Left kidney (tissue), 2 donors: ENCODE data around the gene MCOLN2. TPM values are rescaled to one million over a fixed set of nuclear protein-coding genes. Genes with fewer than 3 reads are reported as not detected.

ENCODE experiments used
- DNase-seq: peaks from one replicate; pipeline ENCODE4 v3.0.0-alpha.2; 2013
- polyA plus RNA-seq: library from polyadenylated mRNA; unstranded; fragments of 120-200 nt; gene quantifications from one replicate; pipeline ENCODE4 v1.2.1, GENCODE V29; 2013; ENCODE audit not compliant: insufficient read length

MCOLN2 gene
- polyA plus RNA-seq, 1 donor, result 1.5 TPM

DNA sequence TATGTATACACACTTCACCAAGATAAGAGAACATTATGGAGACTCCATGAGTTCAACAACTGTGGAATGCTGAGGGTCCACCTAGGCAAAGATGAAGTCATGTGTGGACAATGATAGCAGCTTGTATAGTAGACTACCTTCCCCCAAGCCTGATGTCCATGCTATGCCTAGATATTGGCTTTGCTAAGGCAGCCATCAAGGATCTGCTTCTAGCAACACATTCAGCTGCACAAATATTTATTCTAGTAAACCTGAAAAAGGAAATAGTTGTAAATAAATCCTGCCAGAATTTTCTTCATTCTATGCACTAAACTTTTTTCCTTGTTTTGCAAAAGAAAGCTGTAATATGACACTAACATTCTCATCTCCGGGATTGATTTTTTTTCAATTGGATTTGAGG lies 96.9 kb downstream of the MCOLN2 start:
- no peak for DNase-seq

DNA sequence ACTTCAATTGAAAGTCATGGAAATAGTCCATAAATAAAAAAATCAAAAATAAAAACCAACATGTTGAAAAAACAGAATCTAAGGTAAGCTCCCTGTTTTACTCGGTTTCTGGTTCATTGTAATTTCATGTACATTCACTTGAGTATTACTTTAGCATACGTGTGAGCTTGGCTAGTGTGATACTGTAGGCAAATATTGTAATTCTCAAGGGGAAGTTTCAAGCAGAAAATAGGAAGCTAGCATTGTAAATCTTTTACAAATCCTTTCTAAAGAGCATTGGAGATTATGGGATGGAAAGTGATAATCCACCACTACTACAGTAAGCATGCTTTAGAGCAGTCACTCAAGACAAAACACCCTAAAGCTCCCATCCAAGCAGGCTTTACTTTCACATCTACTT lies 100.6 kb downstream of the MCOLN2 start:
- no peak for DNase-seq

DNA sequence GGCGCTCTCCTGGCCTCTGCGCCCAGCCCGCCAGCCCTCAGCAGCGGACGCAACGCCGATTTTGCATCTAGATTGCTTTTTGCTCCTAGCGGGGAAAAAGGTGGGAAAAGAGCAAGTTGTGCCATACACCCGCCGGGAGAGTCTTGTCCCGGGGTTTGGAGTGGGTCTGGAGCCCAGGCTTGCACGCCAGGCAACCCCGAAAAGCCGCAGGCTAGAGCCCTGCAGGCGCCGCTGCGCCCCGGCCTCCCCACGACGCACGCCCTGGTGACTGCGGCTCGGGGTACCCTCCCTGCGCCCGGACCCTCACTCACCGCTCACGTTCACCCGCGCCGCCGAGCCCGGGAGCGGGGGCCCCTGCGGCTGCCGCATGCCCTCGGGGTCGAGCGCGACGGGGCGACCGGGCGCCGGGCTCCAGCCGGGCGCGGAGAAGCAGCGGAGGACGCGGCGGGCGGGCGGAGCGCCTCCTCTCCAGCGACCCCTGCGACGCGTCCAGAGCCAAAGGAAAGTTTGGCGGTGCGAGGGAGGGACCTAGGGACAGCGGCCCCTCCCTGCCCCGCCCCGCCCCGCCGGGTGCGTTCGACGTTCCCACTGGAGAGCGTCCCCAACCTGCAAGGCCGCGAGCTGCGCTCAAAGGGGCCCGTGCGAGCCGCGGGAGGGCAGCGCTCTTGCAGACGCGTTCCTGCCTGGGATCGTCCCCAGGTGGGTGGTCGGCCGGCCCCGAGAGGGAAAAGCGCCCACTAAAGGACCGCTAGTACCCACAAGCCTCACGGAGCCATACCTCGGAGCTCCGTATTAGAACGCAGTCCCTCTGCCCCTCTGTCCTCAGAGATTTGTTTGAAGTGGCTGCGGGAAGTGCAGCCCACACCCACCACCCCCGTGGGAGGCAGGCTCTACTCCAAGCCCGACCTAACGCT lies 104.0 kb downstream of the MCOLN2 start, which contains the start of gene LPAR3:
TSS of gene LPAR3 (minus strand) at position 502 of the 914 bp plus-strand sequence. CDS start 27,086 bp downstream, outside the sequence.
- no peak for DNase-seq

DNA sequence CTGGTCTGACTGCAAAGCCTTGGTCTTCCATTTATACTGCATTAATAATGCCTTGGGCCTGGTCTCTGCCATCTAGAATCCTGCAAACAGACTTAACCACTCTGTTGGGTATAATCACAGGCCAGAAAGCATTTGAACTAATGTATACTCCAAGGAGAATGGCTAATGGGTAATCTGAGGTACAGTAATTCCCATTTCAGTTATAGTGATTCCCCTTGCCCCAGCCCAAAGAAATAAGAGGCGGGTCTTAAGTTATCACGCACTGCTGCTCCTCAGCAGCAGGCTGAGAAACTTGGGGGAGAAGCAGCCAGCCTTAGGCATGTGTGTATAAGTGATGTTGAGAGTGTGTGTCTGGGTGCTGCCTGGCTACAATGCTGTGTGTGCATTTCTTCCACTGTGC lies 106.3 kb downstream of the MCOLN2 start:
- DNase-seq, result no peak

DNA sequence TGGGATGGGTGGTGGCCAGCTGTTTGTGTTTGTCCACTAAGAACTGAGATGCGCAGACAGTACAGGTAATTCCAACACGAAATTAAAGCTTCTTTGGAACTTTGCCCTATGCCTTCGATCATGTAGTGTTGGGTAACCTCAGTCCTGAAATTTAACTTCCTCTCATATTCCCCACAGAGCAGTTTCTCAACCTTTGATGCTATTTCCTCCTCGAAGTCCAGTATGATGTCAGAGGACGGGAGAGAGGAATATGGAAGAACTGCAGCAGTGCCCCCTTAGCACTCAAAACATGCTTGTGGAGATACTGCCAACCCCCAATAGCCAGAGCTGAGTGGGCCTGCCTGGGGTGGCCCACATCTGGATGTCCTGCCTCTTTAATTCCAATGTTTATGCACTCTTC lies 107.5 kb downstream of the MCOLN2 start:
- DNase-seq, result no peak

DNA sequence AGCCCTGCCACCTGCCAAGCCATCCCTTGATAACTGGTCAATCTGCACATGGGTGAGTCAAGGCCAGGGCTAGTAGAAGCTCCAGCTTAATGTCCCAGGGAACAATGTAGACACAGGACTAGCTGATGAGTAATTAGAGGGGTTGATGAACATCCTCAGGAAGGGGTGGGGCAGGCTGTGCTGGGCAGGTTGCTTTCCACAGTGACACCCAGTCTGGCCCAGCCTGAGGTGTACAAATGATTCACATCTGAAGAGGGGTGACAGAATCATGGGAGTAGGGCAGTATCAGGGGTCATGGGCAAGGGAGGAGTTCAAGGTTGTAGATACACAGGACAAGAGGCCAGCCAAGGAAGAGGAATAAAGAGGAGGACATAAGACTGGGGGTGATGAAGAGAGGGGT lies 108.2 kb downstream of the MCOLN2 start:
- no peak for DNase-seq

DNA sequence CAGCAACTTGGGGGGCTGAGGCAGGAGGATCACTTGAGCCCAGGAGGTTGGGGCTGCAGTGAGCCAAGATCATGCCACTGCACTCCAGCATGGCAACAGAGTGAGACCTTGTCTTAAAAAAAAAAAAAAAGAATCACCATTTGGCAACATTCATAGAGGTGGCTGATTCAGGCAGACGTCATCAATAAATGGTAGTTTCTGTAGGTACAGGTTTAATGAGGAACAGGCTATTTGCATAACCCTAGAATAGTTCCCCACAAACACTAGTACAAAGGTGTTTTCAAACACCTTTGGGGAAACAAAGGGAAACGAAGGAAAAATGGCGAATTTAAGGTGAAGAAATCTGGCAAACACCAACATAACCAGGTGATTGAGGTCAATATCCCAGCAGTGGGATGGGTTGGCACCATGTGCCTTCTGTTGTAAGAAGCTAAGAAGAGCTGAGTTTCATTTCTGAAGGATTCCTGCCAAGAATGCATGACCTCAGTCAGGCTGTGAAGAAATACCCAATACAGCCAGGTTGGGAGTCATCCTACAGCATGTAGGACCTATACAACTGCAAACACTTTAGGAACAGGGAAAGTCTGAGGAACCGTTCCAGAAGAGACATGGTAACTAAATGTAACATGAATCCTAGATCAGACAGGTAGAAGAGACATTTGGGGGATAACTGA lies 109.5 kb downstream of the MCOLN2 start:
- no peak for DNase-seq

DNA sequence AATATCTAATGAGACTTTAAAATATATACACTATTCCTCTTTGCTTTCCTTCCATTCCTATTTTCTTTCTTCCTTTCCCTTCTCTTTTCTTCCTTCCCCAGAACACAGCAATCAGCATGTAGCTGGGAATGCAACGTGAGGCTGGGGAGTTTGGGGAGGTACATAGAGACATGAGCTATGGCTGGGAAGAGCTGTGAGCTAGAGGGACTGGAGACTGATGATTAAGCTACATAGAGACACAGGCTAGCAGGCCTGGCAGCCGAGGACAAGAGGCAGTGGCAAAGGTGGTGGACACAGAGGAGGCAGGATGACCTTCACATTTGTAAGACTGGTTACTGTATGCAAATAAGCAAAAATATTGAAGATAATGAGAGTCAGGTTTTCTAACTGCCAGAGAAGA lies 111.4 kb downstream of the MCOLN2 start:
- no peak for DNase-seq

DNA sequence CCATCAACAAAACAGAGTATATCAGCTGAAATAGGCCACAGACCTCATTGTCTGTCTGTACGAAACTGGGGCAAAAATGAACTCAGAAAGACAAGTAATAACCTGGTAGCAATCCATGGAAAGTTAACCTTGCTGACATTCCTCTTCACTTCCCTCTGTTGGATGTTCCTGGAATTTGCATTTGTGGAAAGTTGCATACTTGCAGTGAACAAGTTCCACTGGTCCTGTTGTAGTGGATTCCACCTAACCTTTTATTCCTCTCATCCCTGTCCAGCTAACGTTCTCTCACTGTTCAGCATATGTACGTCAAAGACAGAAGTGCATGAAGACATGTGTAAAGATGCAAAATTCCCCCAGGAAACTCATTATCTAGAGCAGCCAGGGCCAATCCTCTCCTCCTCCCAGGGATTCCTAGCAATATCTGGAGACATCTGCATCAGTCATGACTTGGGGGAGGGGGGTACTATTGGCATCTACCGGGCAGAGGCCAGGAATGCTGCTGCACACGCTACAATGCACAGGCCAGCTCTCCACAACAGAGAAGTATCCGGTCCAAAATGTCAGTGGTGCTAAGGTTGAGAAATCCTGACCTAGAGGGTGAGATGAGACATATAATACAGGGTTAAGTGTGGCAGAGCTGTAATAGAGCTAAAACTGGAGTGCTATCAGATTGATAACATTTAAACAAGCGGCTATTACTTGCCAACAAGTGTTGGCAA lies 112.1 kb downstream of the MCOLN2 start:
- DNase-seq, result no peak

DNA sequence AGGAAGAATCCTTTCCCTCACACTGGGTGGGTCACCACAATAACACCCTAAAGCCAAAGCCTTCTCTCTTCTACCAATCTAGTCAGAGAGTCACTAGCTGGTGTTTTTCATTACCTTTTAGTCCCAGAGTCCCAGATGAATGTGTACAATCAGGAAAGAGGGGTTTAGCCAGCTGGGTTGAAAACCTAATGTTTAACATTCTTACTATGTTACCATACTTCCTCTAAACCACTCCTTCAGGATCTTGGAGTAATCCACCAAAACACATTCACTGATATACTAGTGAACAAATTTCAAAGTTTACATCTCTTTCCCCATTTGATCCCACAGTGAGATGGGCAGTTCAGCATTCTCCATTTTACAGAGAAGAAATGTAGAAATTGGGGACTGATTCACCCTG lies 113.6 kb downstream of the MCOLN2 start:
- DNase-seq, result no peak

DNA sequence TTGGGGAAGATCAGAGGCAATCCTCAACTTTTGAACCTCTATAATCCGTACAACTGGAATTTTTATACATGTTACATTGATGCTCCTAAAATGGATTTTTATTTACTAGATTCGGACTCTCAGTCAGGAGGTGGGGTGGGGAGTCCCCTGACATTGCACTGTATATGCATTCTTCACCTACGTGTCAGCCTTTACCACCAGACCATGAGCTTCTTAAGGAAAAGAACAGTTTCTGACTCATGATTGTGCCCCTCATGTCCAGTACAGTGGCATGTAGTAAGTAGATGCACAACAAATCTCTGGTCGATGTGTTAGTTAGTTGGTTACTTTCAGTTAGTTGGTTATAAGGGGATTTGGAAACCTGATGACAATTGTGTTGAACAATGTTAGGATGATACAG lies 119.3 kb downstream of the MCOLN2 start:
- no peak for DNase-seq

DNA sequence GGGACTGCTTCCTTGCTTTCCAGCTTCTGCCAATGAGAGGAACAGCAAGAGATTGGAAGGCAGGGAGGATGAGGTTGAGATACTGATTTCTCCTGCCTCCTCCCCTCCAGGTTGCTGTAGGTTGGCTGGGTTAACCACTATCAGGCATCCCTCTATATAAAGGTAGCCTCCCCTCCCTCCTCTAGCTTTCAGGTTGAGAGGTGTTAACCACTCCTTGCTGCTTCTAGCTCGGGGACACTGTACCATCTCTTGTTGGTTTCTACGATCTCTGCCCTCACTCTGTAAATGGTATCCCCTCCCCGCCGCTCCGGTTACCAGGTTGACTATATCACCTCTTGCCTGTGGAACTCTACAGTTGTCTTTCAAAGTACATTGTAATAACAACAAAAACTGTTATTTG lies 120.6 kb downstream of the MCOLN2 start:
- DNase-seq, result no peak

Other genes with a start within 250 kb of the MCOLN2 start
- 1.4 TPM for gene LPAR3, start 103.9 kb downstream of the MCOLN2 start, polyA plus RNA-seq
- 23.1 TPM for gene MCOLN3, start 51.4 kb upstream of the MCOLN2 start, polyA plus RNA-seq
- gene SYDE2, start 203.9 kb upstream of the MCOLN2 start, polyA plus RNA-seq, result 12.9 TPM